H1 (cell line): ENCODE data around the gene KCNQ1OT1.

Experiments
- EZH2 ChIP-seq: fragments of 200-600 bp; sonication (generic); IDR thresholded peaks from 2 replicates; pipeline ENCODE4 v1.7.1; 2012; ENCODE audit warnings: low read depth, mild to moderate bottlenecking, moderate library complexity, low read length, inconsistent platforms; ENCODE audit not compliant: severe bottlenecking
- POLR2A ChIP-seq, 2 experiments: IDR thresholded peaks; 1 replicate in 1 of 2; 2 replicates in 1 of 2; pipeline ENCODE4 v1.6.1; 2011; ENCODE audit warnings: low read depth in 2 of 2, low read length in 2 of 2, mild to moderate bottlenecking in 2 of 2; ENCODE audit errors: control extremely low read depth in 1 of 2
- TF ChIP-seq, protein P1 (sequence below), 3 experiments: IDR thresholded peaks; 1 replicate in 2 of 3; 2 replicates in 1 of 3; pipeline versions ENCODE4 v1.5.1 to v1.6.1; 2011; ENCODE audit warnings: low read length in 3 of 3, mild to moderate bottlenecking in 3 of 3, inconsistent platforms in 2 of 3, low read depth in 1 of 3, moderate library complexity in 1 of 3; ENCODE audit not compliant: insufficient read depth in 1 of 3; ENCODE audit errors: control extremely low read depth in 1 of 3
- TF ChIP-seq, protein P2 (sequence below): IDR thresholded peaks from 2 replicates; pipeline ENCODE4 v1.6.1; 2011; ENCODE audit warnings: low read length, improper control_type of control experiment

DNA sequence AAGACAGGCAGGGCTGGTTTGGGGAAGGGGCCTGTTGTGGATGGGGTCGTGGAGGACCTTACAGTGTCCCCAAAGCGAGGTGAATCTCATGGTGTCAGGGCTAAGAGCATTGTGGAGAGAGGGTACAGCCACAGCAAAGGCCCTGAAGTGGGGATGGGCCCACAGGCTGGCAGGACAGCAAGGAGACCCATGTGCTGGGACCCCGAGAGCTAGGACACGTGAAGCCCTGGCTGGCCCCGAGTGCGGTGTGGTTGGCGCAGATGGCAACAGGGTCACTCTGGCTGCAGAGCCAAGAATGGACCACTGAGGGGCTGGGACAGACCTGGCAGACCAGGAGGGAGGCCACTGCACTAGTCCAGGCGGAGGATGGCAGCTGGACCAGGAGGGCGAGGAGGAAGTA is 30.0 kb upstream of the KCNQ1OT1 start:
- TF ChIP-seq, protein P1, sequence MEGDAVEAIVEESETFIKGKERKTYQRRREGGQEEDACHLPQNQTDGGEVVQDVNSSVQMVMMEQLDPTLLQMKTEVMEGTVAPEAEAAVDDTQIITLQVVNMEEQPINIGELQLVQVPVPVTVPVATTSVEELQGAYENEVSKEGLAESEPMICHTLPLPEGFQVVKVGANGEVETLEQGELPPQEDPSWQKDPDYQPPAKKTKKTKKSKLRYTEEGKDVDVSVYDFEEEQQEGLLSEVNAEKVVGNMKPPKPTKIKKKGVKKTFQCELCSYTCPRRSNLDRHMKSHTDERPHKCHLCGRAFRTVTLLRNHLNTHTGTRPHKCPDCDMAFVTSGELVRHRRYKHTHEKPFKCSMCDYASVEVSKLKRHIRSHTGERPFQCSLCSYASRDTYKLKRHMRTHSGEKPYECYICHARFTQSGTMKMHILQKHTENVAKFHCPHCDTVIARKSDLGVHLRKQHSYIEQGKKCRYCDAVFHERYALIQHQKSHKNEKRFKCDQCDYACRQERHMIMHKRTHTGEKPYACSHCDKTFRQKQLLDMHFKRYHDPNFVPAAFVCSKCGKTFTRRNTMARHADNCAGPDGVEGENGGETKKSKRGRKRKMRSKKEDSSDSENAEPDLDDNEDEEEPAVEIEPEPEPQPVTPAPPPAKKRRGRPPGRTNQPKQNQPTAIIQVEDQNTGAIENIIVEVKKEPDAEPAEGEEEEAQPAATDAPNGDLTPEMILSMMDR (IDR thresholded peaks at IDR 0.05; ENCODE audit: control extremely low read depth in 1 of 3, insufficient read depth in 1 of 3, low read depth in 1 of 3, low read length in 3 of 3) = no peak
- TF ChIP-seq, protein P2, sequence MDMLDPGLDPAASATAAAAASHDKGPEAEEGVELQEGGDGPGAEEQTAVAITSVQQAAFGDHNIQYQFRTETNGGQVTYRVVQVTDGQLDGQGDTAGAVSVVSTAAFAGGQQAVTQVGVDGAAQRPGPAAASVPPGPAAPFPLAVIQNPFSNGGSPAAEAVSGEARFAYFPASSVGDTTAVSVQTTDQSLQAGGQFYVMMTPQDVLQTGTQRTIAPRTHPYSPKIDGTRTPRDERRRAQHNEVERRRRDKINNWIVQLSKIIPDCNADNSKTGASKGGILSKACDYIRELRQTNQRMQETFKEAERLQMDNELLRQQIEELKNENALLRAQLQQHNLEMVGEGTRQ = no peak
- TF ChIP-seq EZH2 (no peak), POLR2A (IDR thresholded peaks at IDR 0.05; ENCODE audit: control extremely low read depth in 1 of 2, low read depth in 2 of 2, low read length in 2 of 2) (no peak)
